Measurements from ENCODE around the gene FNDC5.
"Not testable (repeated sequence)": the region's sequence is repeated elsewhere in the genome, so short reads cannot be mapped to it uniquely, and the experiment has no call there.

The FNDC5 gene

GRCh38 chr1:32915766-32916706, 45.3 kb upstream of the FNDC5 start:
- no peak for TF ChIP-seq CTCF (IDR thresholded peaks at IDR 0.05; ENCODE audit: poor library complexity, severe bottlenecking)
- H3K27me3 ChIP-seq (ENCODE audit: insufficient read depth, poor library complexity, severe bottlenecking), result no peaks in the 10 kb centered on the region
- no peak for DNase-seq (ENCODE audit: low spot score)

GRCh38 chr1:32910319-32910718, 39.6 kb upstream of the FNDC5 start:
- Histone ChIP-seq H3K9me3 (ENCODE audit: severe bottlenecking) (no peaks in the 10 kb centered on the region), H3K4me3 (ENCODE audit: severe bottlenecking) (no peak overlapping the region), H3K4me1 (ENCODE audit: insufficient read depth, poor library complexity, severe bottlenecking) (no peaks in the 10 kb centered on the region), H3K36me3 (ENCODE audit: low read depth) (no peaks in the 10 kb centered on the region), H3K27me3 (ENCODE audit: insufficient read depth, poor library complexity, severe bottlenecking) (no peaks in the 10 kb centered on the region), H3K27ac (ENCODE audit: poor library complexity, severe bottlenecking) (no peak overlapping the region)
- ATAC-seq (ENCODE audit: low read depth), result no peak
- no peak for DNase-seq (ENCODE audit: low spot score)
- TF ChIP-seq CTCF (IDR thresholded peaks at IDR 0.05; ENCODE audit: poor library complexity, severe bottlenecking), result no peak

More at GRCh38 chr1:32915766-32916706, 45.3 kb upstream of the FNDC5 start:
- no peak for ATAC-seq (ENCODE audit: low read depth)
- H3K4me1 ChIP-seq (ENCODE audit: insufficient read depth, poor library complexity, severe bottlenecking), result no peaks in the 10 kb centered on the region
- no peak overlapping the region for H3K4me3 ChIP-seq (ENCODE audit: severe bottlenecking)
- H3K27ac ChIP-seq (ENCODE audit: poor library complexity, severe bottlenecking), result no peak overlapping the region
- no peaks in the 10 kb centered on the region for H3K9me3 ChIP-seq (ENCODE audit: severe bottlenecking)
- no peaks in the 10 kb centered on the region for H3K36me3 ChIP-seq (ENCODE audit: low read depth)

GRCh38 chr1:32907435-32907834, 36.7 kb upstream of the FNDC5 start:
- Histone ChIP-seq H3K4me1 (ENCODE audit: insufficient read depth, poor library complexity, severe bottlenecking) (no peaks in the 10 kb centered on the region), H3K27ac (ENCODE audit: poor library complexity, severe bottlenecking) (no peak overlapping the region), H3K27me3 (ENCODE audit: insufficient read depth, poor library complexity, severe bottlenecking) (no peaks in the 10 kb centered on the region), H3K4me3 (ENCODE audit: severe bottlenecking) (no peak overlapping the region), H3K9me3 (ENCODE audit: severe bottlenecking) (no peaks in the 10 kb centered on the region), H3K36me3 (ENCODE audit: low read depth) (no peaks in the 10 kb centered on the region)
- no peak for TF ChIP-seq CTCF (IDR thresholded peaks at IDR 0.05; ENCODE audit: poor library complexity, severe bottlenecking)
- no peak for DNase-seq (ENCODE audit: low spot score)
- ATAC-seq (ENCODE audit: low read depth), result no peak

- Histone ChIP-seq H3K9me3 (ENCODE audit: severe bottlenecking) (no peaks in the 10 kb centered on the region), H3K36me3 (ENCODE audit: low read depth) (no peaks in the 10 kb centered on the region), H3K27ac (ENCODE audit: poor library complexity, severe bottlenecking) (no peak overlapping the region), H3K4me1 (ENCODE audit: insufficient read depth, poor library complexity, severe bottlenecking) (no peaks in the 10 kb centered on the region), H3K27me3 (ENCODE audit: insufficient read depth, poor library complexity, severe bottlenecking) (no peaks in the 10 kb centered on the region), H3K4me3 (ENCODE audit: severe bottlenecking) (no peak overlapping the region)
- DNase-seq (ENCODE audit: low spot score) (no peak), ATAC-seq (ENCODE audit: low read depth) (no peak)
- no peak for TF ChIP-seq CTCF (IDR thresholded peaks at IDR 0.05; ENCODE audit: poor library complexity, severe bottlenecking)
These were observed 35.9 kb upstream of the FNDC5 start for GRCh38 chr1:32906654-32907053.

- not testable (repeated sequence) for H3K27ac ChIP-seq (ENCODE audit: poor library complexity, severe bottlenecking); ATAC-seq (ENCODE audit: low read depth); H3K36me3 ChIP-seq (ENCODE audit: low read depth); H3K9me3 ChIP-seq (ENCODE audit: severe bottlenecking); H3K4me3 ChIP-seq (ENCODE audit: severe bottlenecking); H3K27me3 ChIP-seq (ENCODE audit: insufficient read depth, poor library complexity, severe bottlenecking); H3K4me1 ChIP-seq (ENCODE audit: insufficient read depth, poor library complexity, severe bottlenecking); DNase-seq (ENCODE audit: low spot score)
These were observed 34.9 kb upstream of the FNDC5 start for GRCh38 chr1:32905588-32905987.

Measured in RWPE2 (cell line).